ENCODE results near the gene RSPRY1.

RSPRY1 gene

GRCh38 chr16:57157533-57157932 is 28.6 kb upstream of the RSPRY1 start:
- no peak overlapping the region for H3K4me3 ChIP-seq (ENCODE audit: low read length)
- no peaks in the 10 kb centered on the region for H3K9me3 ChIP-seq (ENCODE audit: control insufficient read depth, low read length)
- H3K27me3 ChIP-seq (ENCODE audit: control insufficient read depth, insufficient read depth, low read length): no peaks in the 10 kb centered on the region
- H3K4me1 ChIP-seq (ENCODE audit: control insufficient read depth, insufficient read depth, low read length): no peaks in the 10 kb centered on the region
- no peaks in the 10 kb centered on the region for H3K36me3 ChIP-seq (ENCODE audit: control insufficient read depth, insufficient read depth, low read length)
- H3K9ac ChIP-seq (ENCODE audit: low read length): no peak overlapping the region

DNA sequence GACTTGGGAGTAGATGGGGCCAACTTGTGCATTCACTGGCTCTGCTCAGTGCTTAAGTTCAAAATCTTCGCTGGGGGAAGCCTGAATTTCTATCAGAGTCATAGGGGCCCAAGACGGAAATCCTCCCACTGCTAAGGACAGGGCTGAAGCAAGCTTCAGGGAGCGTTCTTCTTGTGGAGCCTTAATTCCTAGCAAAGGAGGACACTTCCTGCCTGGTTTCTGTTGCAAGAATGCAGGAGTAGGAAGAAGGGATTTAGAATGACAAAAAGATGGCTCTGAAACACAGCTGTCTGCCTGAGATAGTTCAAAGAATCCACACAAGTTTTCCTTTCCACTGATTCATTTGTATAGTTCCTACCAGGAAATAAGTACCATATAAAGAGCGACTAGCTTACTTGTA is 26.7 kb upstream of the RSPRY1 start:
- no peaks in the 10 kb centered on the region for H3K36me3 ChIP-seq (ENCODE audit: control insufficient read depth, insufficient read depth, low read length)
- no peaks in the 10 kb centered on the region for H3K27me3 ChIP-seq (ENCODE audit: control insufficient read depth, insufficient read depth, low read length)
- H3K4me1 ChIP-seq (ENCODE audit: control insufficient read depth, insufficient read depth, low read length): no peaks in the 10 kb centered on the region

DNA sequence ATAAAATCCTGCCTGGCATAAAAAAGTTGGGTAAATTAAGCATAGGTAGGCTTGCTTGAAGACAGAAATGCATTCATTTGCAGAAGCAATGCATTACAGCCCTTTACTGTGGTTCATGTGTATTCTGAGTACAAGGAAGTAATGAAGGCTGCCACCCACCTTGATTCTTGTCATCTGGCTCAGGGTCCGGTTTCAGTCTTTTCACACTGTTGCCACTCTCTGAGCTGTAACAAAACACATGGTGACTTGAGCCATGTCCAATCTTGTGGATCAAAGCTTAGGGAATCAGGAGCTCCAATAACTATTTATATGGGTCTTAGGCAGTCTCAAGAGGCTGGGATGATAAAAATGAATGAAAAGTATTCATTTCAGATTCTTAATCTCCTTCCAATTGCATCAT is 22.3 kb upstream of the RSPRY1 start:
- H3K9me3 ChIP-seq (ENCODE audit: control insufficient read depth, low read length): no peaks in the 10 kb centered on the region
- no peak overlapping the region for H3K4me3 ChIP-seq (ENCODE audit: low read length)
- H3K36me3 ChIP-seq (ENCODE audit: control insufficient read depth, insufficient read depth, low read length): peaks cover 9% of the 10 kb centered on the region
- no peak overlapping the region for H3K9ac ChIP-seq (ENCODE audit: low read length)
- H3K4me1 ChIP-seq (ENCODE audit: control insufficient read depth, insufficient read depth, low read length): peaks cover 23% of the 10 kb centered on the region
- H3K27me3 ChIP-seq (ENCODE audit: control insufficient read depth, insufficient read depth, low read length): no peaks in the 10 kb centered on the region

More for the DNA sequence above, 26.7 kb upstream of the RSPRY1 start:
- no peaks in the 10 kb centered on the region for H3K9me3 ChIP-seq (ENCODE audit: control insufficient read depth, low read length)
- H3K4me3 ChIP-seq (ENCODE audit: low read length): no peak overlapping the region
- no peak overlapping the region for H3K9ac ChIP-seq (ENCODE audit: low read length)

DNA sequence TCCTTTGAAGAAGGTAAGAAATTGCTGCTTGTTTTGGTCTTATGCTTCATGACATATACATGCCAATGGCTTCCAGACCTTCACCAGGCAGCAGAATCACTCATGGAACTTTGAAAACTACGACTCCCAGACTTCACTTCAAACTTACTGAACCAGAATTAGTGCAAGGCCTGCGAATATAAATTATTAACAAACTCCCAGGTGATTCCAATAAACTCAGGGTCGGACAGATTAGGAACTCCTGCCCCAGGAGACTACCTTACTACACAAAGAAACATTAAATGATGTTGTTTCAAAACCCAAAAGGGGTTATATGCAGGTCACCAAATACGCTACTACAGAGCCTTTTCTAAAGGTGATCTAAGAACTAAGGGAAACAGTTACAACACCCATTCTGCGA is 20.6 kb upstream of the RSPRY1 start:
- Histone ChIP-seq H3K4me3 (ENCODE audit: low read length) (no peak overlapping the region), H3K9me3 (ENCODE audit: control insufficient read depth, low read length) (no peaks in the 10 kb centered on the region), H3K27me3 (ENCODE audit: control insufficient read depth, insufficient read depth, low read length) (no peaks in the 10 kb centered on the region), H3K36me3 (ENCODE audit: control insufficient read depth, insufficient read depth, low read length) (peaks cover 9% of the 10 kb centered on the region), H3K9ac (ENCODE audit: low read length) (no peak overlapping the region), H3K4me1 (ENCODE audit: control insufficient read depth, insufficient read depth, low read length) (peaks cover 23% of the 10 kb centered on the region)

- H3K9me3 ChIP-seq (ENCODE audit: control insufficient read depth, low read length): no peaks in the 10 kb centered on the region
- peaks cover 9% of the 10 kb centered on the region for H3K36me3 ChIP-seq (ENCODE audit: control insufficient read depth, insufficient read depth, low read length)
- peaks cover 23% of the 10 kb centered on the region for H3K4me1 ChIP-seq (ENCODE audit: control insufficient read depth, insufficient read depth, low read length)
- H3K27me3 ChIP-seq (ENCODE audit: control insufficient read depth, insufficient read depth, low read length): no peaks in the 10 kb centered on the region
- H3K9ac ChIP-seq (ENCODE audit: low read length): no peak overlapping the region
- no peak overlapping the region for H3K4me3 ChIP-seq (ENCODE audit: low read length)
Observed at GRCh38 chr16:57165938-57166337, 20.2 kb upstream of the RSPRY1 start.

GRCh38 chr16:57166451-57166850 is 19.7 kb upstream of the RSPRY1 start:
- no peak overlapping the region for H3K4me3 ChIP-seq (ENCODE audit: low read length)
- H3K27me3 ChIP-seq (ENCODE audit: control insufficient read depth, insufficient read depth, low read length): no peaks in the 10 kb centered on the region

DNA sequence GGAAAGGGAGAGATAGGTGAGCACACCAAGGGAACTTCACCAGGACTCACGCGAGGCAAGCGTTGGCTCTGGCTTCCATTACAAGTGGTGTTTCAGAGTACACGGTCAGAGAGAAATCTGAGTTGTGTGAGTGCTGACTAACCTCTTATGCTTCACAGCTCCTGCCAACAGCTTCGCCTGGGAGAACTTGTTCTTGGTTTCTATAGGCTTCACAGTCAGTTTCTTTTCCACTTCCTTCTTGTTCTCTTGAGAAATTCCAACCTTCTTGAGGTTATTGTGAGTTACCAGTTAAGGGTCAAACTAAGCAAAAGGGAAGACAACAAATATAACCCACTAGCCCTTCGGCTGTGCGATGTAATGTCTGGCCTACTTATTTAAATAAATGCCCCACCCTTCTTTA is 19.2 kb upstream of the RSPRY1 start:
- Histone ChIP-seq H3K4me3 (ENCODE audit: low read length) (no peak overlapping the region), H3K9me3 (ENCODE audit: control insufficient read depth, low read length) (no peaks in the 10 kb centered on the region), H3K4me1 (ENCODE audit: control insufficient read depth, insufficient read depth, low read length) (peaks cover 23% of the 10 kb centered on the region), H3K9ac (ENCODE audit: low read length) (no peak overlapping the region), H3K36me3 (ENCODE audit: control insufficient read depth, insufficient read depth, low read length) (peaks cover 9% of the 10 kb centered on the region), H3K27me3 (ENCODE audit: control insufficient read depth, insufficient read depth, low read length) (no peaks in the 10 kb centered on the region)

More at GRCh38 chr16:57166451-57166850, 19.7 kb upstream of the RSPRY1 start:
- H3K4me1 ChIP-seq (ENCODE audit: control insufficient read depth, insufficient read depth, low read length): peaks cover 23% of the 10 kb centered on the region
- H3K9ac ChIP-seq (ENCODE audit: low read length): no peak overlapping the region
- peaks cover 9% of the 10 kb centered on the region for H3K36me3 ChIP-seq (ENCODE audit: control insufficient read depth, insufficient read depth, low read length)
- no peaks in the 10 kb centered on the region for H3K9me3 ChIP-seq (ENCODE audit: control insufficient read depth, low read length)

- no peaks in the 10 kb centered on the region for H3K27me3 ChIP-seq (ENCODE audit: control insufficient read depth, insufficient read depth, low read length)
- H3K9me3 ChIP-seq (ENCODE audit: control insufficient read depth, low read length): no peaks in the 10 kb centered on the region
- H3K9ac ChIP-seq (ENCODE audit: low read length): no peak overlapping the region
- H3K4me1 ChIP-seq (ENCODE audit: control insufficient read depth, insufficient read depth, low read length): peaks cover 23% of the 10 kb centered on the region
- H3K4me3 ChIP-seq (ENCODE audit: low read length): no peak overlapping the region
- peaks cover 9% of the 10 kb centered on the region for H3K36me3 ChIP-seq (ENCODE audit: control insufficient read depth, insufficient read depth, low read length)
Observed at GRCh38 chr16:57167538-57167937, 18.6 kb upstream of the RSPRY1 start.

DNA sequence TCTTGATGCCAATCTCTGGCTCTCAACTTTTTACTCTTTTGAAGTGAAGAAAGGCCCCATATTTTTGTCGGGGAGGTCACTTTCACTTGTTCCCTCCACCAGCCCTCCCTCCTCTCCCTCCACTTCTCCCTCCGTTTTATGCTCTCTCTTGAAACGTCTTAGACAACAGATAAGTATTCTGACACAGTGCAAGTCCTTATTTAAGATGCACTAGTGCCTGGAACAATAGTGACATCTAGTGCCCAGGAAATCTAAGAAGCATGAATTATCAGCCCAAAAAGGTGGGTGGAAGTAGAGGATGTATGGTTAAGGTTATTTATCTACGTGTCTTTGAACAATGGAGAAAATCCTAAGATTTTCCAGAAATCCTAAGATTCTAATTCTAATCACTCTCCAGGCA is 18.2 kb upstream of the RSPRY1 start:
- Histone ChIP-seq H3K4me1 (ENCODE audit: control insufficient read depth, insufficient read depth, low read length) (peaks cover 23% of the 10 kb centered on the region), H3K9ac (ENCODE audit: low read length) (no peak overlapping the region), H3K4me3 (ENCODE audit: low read length) (no peak overlapping the region), H3K9me3 (ENCODE audit: control insufficient read depth, low read length) (no peaks in the 10 kb centered on the region), H3K36me3 (ENCODE audit: control insufficient read depth, insufficient read depth, low read length) (peaks cover 9% of the 10 kb centered on the region), H3K27me3 (ENCODE audit: control insufficient read depth, insufficient read depth, low read length) (no peaks in the 10 kb centered on the region)

DNA sequence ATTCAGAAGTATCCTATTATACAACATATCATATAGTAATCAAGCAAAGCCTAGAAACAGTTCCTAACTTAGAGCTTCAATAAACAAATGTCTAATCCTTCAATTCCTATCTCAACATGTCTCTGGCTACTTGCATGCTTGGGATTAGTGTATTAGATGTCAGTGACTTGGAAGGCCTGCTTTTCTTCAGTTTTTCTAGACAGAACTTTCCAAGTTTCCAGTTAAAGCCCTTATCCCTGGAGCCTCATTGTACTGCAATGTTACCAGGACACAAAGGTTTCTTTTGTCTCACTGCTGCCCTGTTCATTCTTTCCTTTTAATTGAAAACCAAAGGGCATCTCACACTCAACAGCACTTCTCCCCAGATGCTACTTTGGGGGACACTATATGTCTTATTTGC is 16.8 kb upstream of the RSPRY1 start:
- H3K9me3 ChIP-seq (ENCODE audit: control insufficient read depth, low read length): no peaks in the 10 kb centered on the region
- peaks cover 23% of the 10 kb centered on the region for H3K4me1 ChIP-seq (ENCODE audit: control insufficient read depth, insufficient read depth, low read length)
- no peak overlapping the region for H3K9ac ChIP-seq (ENCODE audit: low read length)
- no peaks in the 10 kb centered on the region for H3K27me3 ChIP-seq (ENCODE audit: control insufficient read depth, insufficient read depth, low read length)
- H3K36me3 ChIP-seq (ENCODE audit: control insufficient read depth, insufficient read depth, low read length): peaks cover 9% of the 10 kb centered on the region
- H3K4me3 ChIP-seq (ENCODE audit: low read length): no peak overlapping the region

DNA sequence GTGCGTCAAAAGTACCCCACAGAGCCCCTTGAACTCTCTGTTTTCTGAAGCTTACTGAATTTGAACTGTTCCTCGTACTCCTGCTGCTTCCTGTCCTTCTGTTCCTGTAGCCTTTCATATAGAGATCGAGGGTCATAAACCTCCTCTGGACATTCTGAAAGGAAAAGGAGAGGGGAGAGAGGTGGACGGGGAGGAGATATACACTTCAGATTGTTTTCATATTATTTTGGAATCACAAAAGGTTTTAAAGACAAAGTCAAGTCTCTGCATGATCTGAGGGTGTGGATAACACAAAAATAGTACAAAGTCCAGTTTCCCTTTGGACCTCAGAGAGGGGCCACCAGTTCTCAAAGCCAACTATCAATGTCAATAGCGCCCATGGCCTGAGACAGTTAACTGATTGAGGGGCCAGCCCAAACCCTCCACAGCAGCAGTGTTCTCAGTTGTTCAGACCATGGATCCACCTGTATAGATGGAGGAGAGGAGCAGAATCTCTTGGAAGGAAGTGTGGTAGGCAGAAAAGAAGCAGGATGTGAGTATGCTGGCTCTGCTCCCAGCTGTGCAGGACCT is 13.3 kb upstream of the RSPRY1 start:
- no peaks in the 10 kb centered on the region for H3K36me3 ChIP-seq (ENCODE audit: control insufficient read depth, insufficient read depth, low read length)
- no peak overlapping the region for H3K4me3 ChIP-seq (ENCODE audit: low read length)
- H3K9ac ChIP-seq (ENCODE audit: low read length): no peak overlapping the region
- no peaks in the 10 kb centered on the region for H3K9me3 ChIP-seq (ENCODE audit: control insufficient read depth, low read length)
- no peaks in the 10 kb centered on the region for H3K27me3 ChIP-seq (ENCODE audit: control insufficient read depth, insufficient read depth, low read length)
- H3K4me1 ChIP-seq (ENCODE audit: control insufficient read depth, insufficient read depth, low read length): peaks cover 2% of the 10 kb centered on the region

DNA sequence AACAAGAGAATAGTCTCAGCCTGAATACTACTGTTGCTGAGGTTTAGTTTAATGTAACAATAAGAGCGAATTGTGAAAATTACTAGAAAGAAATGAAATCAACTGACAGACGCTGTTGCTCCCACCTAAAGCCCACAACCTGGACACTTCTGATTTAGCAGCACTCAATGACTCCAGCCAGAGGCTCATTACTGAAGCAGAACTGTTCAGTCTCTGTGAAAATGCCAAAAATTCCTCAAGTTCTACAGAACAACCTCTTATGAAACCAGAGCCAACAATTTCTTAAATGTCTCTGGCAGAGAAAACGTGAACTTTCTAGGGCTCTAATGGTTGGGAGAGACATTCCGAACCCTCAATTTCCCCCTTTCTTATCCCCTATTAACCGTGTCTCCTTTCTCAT is 10.2 kb upstream of the RSPRY1 start:
- Histone ChIP-seq H3K36me3 (ENCODE audit: control insufficient read depth, insufficient read depth, low read length) (no peaks in the 10 kb centered on the region), H3K9ac (ENCODE audit: low read length) (no peak overlapping the region), H3K4me3 (ENCODE audit: low read length) (no peak overlapping the region), H3K4me1 (ENCODE audit: control insufficient read depth, insufficient read depth, low read length) (peaks cover 9% of the 10 kb centered on the region), H3K9me3 (ENCODE audit: control insufficient read depth, low read length) (no peaks in the 10 kb centered on the region), H3K27me3 (ENCODE audit: control insufficient read depth, insufficient read depth, low read length) (no peaks in the 10 kb centered on the region)

DNA sequence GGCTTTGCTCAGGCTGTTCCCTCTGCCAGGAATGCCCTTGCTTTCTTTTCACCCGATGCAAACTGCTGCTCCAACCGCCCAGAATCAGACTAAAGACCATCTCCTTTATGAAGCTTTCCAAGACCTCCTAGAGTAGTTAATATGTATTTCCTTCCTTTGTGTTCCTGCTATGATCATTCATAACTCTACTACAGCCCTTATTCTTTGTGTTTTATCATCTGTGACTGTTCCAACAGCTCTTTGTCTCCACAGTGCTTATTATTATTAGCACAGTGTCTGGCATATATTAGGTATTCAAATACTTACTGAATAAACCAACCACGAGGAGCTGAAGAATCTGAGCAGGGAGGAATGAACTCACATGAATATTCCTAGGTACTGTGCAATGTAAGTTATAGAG is 7.9 kb upstream of the RSPRY1 start:
- Histone ChIP-seq H3K27me3 (ENCODE audit: control insufficient read depth, insufficient read depth, low read length) (no peaks in the 10 kb centered on the region), H3K9ac (ENCODE audit: low read length) (no peak overlapping the region), H3K36me3 (ENCODE audit: control insufficient read depth, insufficient read depth, low read length) (no peaks in the 10 kb centered on the region), H3K4me3 (ENCODE audit: low read length) (no peak overlapping the region), H3K4me1 (ENCODE audit: control insufficient read depth, insufficient read depth, low read length) (peaks cover 9% of the 10 kb centered on the region), H3K9me3 (ENCODE audit: control insufficient read depth, low read length) (no peaks in the 10 kb centered on the region)
